ENCODE results near the gene PHF21B. TPM values are rescaled to one million over a fixed set of nuclear protein-coding genes. Genes with fewer than 3 reads are reported as not detected.
A peak's percentile ranks its signal among the peaks of the same experiment; 100 is the strongest.

PHF21B gene
- total RNA-seq, 1 donor from 2014 or later: 37.4 TPM

DNA sequence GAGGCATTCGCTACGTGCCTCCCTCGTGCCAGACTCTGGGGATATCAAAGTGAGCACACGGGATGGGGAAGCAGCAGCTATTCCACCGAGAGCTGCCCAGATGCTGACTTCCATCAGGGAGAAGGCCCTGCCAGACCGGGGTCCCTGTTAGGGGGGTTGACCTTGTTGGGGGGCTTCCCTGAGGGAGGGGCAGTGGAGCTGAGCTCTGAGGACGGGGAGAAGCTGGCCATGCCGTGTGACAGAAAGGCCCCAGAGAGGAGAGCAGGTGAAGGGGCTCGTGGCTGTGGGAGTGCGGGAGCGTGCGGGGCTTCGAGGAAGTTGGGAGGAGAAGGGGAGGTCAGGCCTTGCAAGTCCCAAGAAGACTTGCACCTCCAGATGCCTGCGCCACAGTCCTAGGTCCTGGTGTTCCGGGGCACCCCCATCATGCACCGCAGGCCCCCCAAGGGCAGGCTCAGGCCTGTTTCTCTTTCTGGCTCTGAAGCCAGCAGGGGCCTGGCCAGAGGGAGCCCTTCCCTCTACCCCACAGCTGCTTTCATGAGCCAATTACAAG lies 163.0 kb downstream of the PHF21B start:
- Mint-ChIP-seq H3K36me3 (ENCODE audit: insufficient read depth) (peaks cover 17% of the 10 kb centered on the region), H3K27ac (no peak overlapping the region), H3K27me3 (no peaks in the 10 kb centered on the region), H3K4me3 (ENCODE audit: low read depth) (no peak overlapping the region), H3K9me3 (ENCODE audit: low read depth) (no peaks in the 10 kb centered on the region), H3K4me1 (ENCODE audit: low read depth) (no peaks in the 10 kb centered on the region)
- TF ChIP-seq, protein P1, sequence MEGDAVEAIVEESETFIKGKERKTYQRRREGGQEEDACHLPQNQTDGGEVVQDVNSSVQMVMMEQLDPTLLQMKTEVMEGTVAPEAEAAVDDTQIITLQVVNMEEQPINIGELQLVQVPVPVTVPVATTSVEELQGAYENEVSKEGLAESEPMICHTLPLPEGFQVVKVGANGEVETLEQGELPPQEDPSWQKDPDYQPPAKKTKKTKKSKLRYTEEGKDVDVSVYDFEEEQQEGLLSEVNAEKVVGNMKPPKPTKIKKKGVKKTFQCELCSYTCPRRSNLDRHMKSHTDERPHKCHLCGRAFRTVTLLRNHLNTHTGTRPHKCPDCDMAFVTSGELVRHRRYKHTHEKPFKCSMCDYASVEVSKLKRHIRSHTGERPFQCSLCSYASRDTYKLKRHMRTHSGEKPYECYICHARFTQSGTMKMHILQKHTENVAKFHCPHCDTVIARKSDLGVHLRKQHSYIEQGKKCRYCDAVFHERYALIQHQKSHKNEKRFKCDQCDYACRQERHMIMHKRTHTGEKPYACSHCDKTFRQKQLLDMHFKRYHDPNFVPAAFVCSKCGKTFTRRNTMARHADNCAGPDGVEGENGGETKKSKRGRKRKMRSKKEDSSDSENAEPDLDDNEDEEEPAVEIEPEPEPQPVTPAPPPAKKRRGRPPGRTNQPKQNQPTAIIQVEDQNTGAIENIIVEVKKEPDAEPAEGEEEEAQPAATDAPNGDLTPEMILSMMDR (IDR thresholded peaks at IDR 0.05; ENCODE audit: unreplicated experiment): no peak
- DNase-seq (ENCODE audit: low spot score, unreplicated experiment): no peak

DNA sequence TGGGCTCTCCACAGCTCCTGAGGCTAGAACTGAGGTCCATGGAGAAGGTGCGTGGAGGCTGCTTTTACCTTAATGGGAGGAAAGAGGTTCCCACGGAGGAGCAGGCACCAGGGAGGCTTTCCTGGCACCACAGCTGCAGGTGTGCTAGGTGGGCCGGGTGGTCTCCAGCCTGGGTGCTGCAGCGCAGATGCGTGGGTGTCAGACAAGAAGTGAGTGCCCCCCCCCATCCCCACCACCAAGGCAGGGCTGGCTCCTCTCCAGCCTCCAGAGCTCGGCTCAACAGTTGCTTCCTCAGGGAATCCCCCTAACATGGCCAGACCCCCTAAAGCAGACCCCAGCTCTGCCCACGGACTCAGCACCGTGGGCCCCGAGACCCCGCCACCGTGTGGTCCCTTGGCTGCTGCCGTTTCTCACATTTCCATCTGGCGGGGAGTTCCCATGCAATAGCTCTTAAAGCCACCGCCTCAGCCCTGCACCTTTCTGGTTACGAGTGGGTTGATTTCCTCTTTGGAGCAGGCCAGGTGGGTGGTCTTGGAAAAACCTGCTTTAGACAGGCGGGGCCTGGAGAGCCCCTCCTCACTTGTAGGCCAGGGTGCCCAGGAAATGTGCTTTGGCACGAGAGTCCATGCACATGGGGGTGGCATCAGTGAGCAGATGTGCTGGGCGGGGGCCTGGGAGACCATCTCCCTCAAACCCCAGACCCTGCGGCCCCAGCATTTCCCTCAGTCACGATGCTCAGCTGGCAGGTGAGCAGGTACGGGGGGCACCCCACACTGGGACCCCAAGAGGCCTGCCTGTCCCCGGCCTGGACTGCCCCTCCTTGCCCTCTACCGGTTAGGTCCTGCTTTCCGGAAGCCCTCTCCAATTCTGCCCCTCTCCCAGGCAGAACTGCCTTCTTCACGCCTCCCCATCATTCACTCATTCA lies 163.7 kb downstream of the PHF21B start:
- Mint-ChIP-seq H3K4me3 (ENCODE audit: low read depth) (no peak overlapping the region), H3K27ac (no peak overlapping the region), H3K9me3 (ENCODE audit: low read depth) (no peaks in the 10 kb centered on the region), H3K36me3 (ENCODE audit: insufficient read depth) (peaks cover 17% of the 10 kb centered on the region), H3K4me1 (ENCODE audit: low read depth) (no peaks in the 10 kb centered on the region), H3K27me3 (no peaks in the 10 kb centered on the region)
- DNase-seq (ENCODE audit: low spot score, unreplicated experiment): no peak
- TF ChIP-seq, protein P1 (IDR thresholded peaks at IDR 0.05; ENCODE audit: unreplicated experiment): no peak

DNA sequence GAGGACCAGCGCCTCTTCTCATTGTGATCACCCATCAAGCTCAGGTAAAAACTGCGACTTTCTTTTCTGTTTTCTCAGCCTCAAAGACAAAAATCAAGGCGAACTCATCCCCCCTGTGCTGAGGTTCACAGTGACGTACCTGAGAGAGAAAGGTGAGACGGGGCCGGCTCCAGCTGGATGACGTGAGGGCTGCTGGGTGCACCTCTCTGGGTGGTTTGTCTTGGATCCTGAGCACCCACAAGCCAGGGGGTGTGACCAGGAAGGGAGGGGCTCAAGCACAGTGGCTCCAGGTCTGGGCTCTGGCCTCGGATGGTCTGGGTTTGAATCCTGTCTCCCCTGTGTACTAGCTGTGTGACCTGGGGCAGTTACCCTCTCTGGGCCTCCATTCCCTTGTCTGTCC lies 164.6 kb downstream of the PHF21B start:
- TF ChIP-seq, protein P1 (IDR thresholded peaks at IDR 0.05; ENCODE audit: unreplicated experiment): no peak
- Mint-ChIP-seq H3K9me3 (ENCODE audit: low read depth) (no peaks in the 10 kb centered on the region), H3K27me3 (no peaks in the 10 kb centered on the region), H3K4me1 (ENCODE audit: low read depth) (no peaks in the 10 kb centered on the region), H3K27ac (no peak overlapping the region), H3K4me3 (ENCODE audit: low read depth) (no peak overlapping the region), H3K36me3 (ENCODE audit: insufficient read depth) (peaks cover 17% of the 10 kb centered on the region)
- no peak for DNase-seq (ENCODE audit: low spot score, unreplicated experiment)

DNA sequence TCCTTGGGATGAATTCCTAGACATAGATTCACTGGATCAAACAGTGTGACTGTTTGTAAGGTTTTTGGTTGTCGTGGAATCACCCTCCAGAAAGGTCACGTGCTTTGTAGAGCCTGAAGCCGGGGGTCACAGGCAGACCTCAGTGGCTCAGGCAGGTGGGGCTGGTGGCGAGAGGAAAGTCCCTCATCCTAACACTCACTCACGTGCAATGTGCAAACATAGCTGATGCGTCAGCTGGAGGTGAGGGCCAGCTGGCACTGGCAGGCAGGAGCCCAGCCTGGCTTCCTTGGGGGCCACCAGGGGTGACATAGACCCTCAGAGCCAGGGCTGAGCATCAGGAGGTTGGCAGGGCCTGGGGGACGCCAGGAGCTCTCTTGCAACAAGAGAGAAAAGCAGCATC lies 167.4 kb downstream of the PHF21B start:
- Mint-ChIP-seq H3K36me3 (ENCODE audit: insufficient read depth) (peaks cover 11% of the 10 kb centered on the region), H3K4me1 (ENCODE audit: low read depth) (no peaks in the 10 kb centered on the region), H3K27ac (no peak overlapping the region), H3K4me3 (ENCODE audit: low read depth) (no peak overlapping the region), H3K9me3 (ENCODE audit: low read depth) (no peaks in the 10 kb centered on the region), H3K27me3 (no peaks in the 10 kb centered on the region)
- TF ChIP-seq, protein P1 (IDR thresholded peaks at IDR 0.05; ENCODE audit: unreplicated experiment): no peak
- no peak for DNase-seq (ENCODE audit: low spot score, unreplicated experiment)

DNA sequence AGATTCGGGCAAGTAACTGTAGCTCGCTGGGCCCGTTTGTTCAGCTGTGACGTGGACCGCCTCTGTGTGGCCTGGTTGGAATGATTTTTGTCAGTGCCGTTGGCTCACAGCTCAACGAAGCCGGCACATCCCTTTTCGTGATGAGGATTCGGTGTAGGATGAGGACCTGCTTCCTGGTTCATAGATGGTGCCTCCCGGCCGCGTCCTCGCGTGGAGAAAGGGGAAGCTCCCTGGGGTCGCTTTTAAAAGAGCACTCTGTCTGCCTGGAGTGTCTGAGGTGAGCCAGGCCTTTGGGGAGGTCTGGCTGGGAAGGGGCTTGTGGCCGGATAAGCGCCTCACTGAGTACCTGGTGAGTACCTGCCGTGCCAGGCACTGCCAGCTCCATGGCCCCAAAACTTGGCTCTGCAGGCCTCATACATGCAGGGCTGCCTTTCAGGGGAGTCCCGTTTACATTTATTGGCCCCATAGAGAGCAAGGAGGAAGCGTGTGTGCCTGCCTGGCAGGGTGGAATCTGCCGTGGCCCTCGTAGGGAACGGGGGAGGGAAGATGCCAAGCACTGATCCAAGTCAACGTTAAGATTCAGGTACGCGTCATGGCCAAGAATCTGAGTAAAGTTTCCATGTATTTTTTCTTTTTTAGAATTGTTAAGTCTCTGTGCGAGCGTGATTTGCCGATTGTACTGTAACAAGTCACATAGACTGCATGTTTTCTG lies 169.0 kb downstream of the PHF21B start:
- TF ChIP-seq, protein P1 (IDR thresholded peaks at IDR 0.05; ENCODE audit: unreplicated experiment): no peak
- Mint-ChIP-seq H3K4me1 (ENCODE audit: low read depth) (no peaks in the 10 kb centered on the region), H3K27ac (peak overlapping the region; percentile 35), H3K4me3 (ENCODE audit: low read depth) (no peak overlapping the region), H3K27me3 (no peaks in the 10 kb centered on the region), H3K36me3 (ENCODE audit: insufficient read depth) (peaks cover 15% of the 10 kb centered on the region), H3K9me3 (ENCODE audit: low read depth) (no peaks in the 10 kb centered on the region)
- no peak for DNase-seq (ENCODE audit: low spot score, unreplicated experiment)
